Measurements from ENCODE around the gene ARPC5. TPM values are rescaled to one million over a fixed set of nuclear protein-coding genes. Genes with fewer than 3 reads are reported as not detected.

Gene ARPC5
- total and polyA plus RNA-seq, 9 of the 15 experiments (the other 6 are each of a cell fraction or from before 2014, with no cell fraction given), result 71.8 to 150 (median 91.6) TPM

DNA sequence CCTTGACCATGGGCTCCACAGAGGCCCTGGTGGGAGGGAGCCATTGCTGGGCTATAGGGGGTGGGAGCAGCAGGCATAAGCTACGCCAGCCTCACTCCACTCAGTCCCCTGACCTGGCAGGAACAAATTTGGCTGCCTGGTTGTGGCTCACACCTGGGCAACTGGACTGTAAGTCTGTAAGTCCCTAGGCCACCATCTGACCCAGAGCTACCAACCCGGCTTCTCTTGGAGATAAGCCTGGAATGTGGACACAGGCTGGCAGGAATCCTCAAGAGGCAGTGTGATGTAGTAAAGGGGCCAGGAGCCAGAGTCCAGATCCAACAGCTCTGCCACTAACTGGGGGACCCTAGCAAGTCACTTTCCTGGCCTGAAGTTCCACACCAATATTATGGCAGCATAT is 56.7 kb downstream of the ARPC5 start:
- Histone ChIP-seq H3K9me3 (replicated peaks; ENCODE audit: control insufficient read depth, insufficient read depth, low read depth, low read length) (no peaks in the 10 kb centered on the region), H3K9me1 (ENCODE audit: control insufficient read depth, insufficient read depth, low read length) (no peaks in the 10 kb centered on the region), H3K36me3 (ENCODE audit: control insufficient read depth, insufficient read depth, low read length) (no peaks in the 10 kb centered on the region), H3K4me1 (replicated peaks in 1 of 2; ENCODE audit: control insufficient read depth in 2 of 2, insufficient read depth in 2 of 2, low read length in 2 of 2) (peaks cover 3 to 9% of the 10 kb centered on the region in 2 experiments; a peak in 3 of 5 replicates), H3K4me3 (no peak overlapping the region), H3K27me3 (ENCODE audit: control insufficient read depth in 2 of 2, insufficient read depth in 2 of 2, low read length in 2 of 2) (peaks cover 44 to 49% of the 10 kb centered on the region in 2 experiments), H3K4me2 (ENCODE audit: insufficient read depth, low read length) (no peak overlapping the region), H3K27ac (ENCODE audit: extremely low read depth, low read depth, low read length) (no peak overlapping the region), H3K9ac (ENCODE audit: insufficient read depth in 1 of 2, low read depth in 2 of 2, low read length in 2 of 2) (0 out of 4 replicates have a peak overlapping the region, but pooled peaks of 1 of the 2 experiments have one; percentile 6), H4K20me1 (replicated peaks; ENCODE audit: control insufficient read depth, insufficient read depth, low read length) (peaks cover 5% of the 10 kb centered on the region), H2AFZ (ENCODE audit: low read depth, low read length) (no peak overlapping the region), H3K79me2 (ENCODE audit: control insufficient read depth, insufficient read depth, low read length) (no peaks in the 10 kb centered on the region)
- FAIRE-seq, result no peak
- WGBS (ENCODE audit: insufficient coverage, low coverage, missing lambda C conversion rate), result 25% methylated on average over 2 of the region's 2 CpGs
- DNase-seq (ENCODE audit: extremely low read depth in 1 of 4, low spot score in 3 of 4), result no peak
- in situ Hi-C loops (cut with MboI), result no loop called here
- BruUV-seq (replicated peaks), result no TSS peak
- ChIA-PET POLR2A (interaction anchor here (0.9 to 2.6 kb wide), 2 partner anchors 9 to 10 kb away, joined by 3 to 19 read pairs; no protein-coding TSS in a partner anchor), CTCF (ENCODE audit: low intra/inter-chr PET ratio) (no interaction called here)
- intact Hi-C loops (cut with micrococcal nuclease), result no loop called here
- no peak for ATAC-seq
- TF ChIP-seq MBD2 (IDR thresholded peaks at IDR 0.05; ENCODE audit: borderline replicate concordance, low read depth), result no peak
- TF ChIP-seq, protein P1, sequence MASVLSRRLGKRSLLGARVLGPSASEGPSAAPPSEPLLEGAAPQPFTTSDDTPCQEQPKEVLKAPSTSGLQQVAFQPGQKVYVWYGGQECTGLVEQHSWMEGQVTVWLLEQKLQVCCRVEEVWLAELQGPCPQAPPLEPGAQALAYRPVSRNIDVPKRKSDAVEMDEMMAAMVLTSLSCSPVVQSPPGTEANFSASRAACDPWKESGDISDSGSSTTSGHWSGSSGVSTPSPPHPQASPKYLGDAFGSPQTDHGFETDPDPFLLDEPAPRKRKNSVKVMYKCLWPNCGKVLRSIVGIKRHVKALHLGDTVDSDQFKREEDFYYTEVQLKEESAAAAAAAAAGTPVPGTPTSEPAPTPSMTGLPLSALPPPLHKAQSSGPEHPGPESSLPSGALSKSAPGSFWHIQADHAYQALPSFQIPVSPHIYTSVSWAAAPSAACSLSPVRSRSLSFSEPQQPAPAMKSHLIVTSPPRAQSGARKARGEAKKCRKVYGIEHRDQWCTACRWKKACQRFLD (CRISPR knock-in tag; IDR thresholded peaks at IDR 0.05), result no peak
- TF ChIP-seq RBFOX2 (IDR thresholded peaks at IDR 0.05; ENCODE audit: low read depth, low read length), result no peak
- no peak for TF ChIP-seq TOE1 (IDR thresholded peaks at IDR 0.05; ENCODE audit: borderline replicate concordance)
- TF ChIP-seq TOE1 (CRISPR knock-in tag; IDR thresholded peaks at IDR 0.05; ENCODE audit: borderline replicate concordance, low read depth), result no peak
- no peak for TF ChIP-seq CREB3L1 (IDR thresholded peaks at IDR 0.05; ENCODE audit: borderline replicate concordance, low read depth)
- TF ChIP-seq ZNF778 (CRISPR knock-in tag; IDR thresholded peaks at IDR 0.05), result no peak
- TF ChIP-seq MLLT1 (IDR thresholded peaks at IDR 0.05), result no peak
- TF ChIP-seq MYC (IDR thresholded peaks at IDR 0.05; ENCODE audit: low read depth, low read length), result no peak
- TF ChIP-seq MYC (CRISPR knock-in tag; IDR thresholded peaks at IDR 0.05; ENCODE audit: borderline replicate concordance, low read depth), result no peak
- TF ChIP-seq LCOR (CRISPR knock-in tag; IDR thresholded peaks at IDR 0.05), result no peak
- no peak for TF ChIP-seq ZNF707 (CRISPR knock-in tag; conservative IDR thresholded peaks at IDR 0.05)
- no peak for TF ChIP-seq KLF13 (tag; IDR thresholded peaks at IDR 0.05; ENCODE audit: borderline replicate concordance, low read depth)
- TF ChIP-seq PHB (CRISPR knock-in tag; IDR thresholded peaks at IDR 0.05), result no peak
- no peak for TF ChIP-seq ZNF174 (CRISPR knock-in tag; IDR thresholded peaks at IDR 0.05)
- TF ChIP-seq SMAD4 (CRISPR knock-in tag; conservative IDR thresholded peaks at IDR 0.05), result no peak
- no peak for TF ChIP-seq ETV6 (IDR thresholded peaks at IDR 0.05; ENCODE audit: borderline replicate concordance in 1 of 2, low read depth in 2 of 2, low read length in 1 of 2)
- no peak for TF ChIP-seq ETV6 (CRISPR knock-in tag; IDR thresholded peaks at IDR 0.05; ENCODE audit: borderline replicate concordance)
- no peak for TF ChIP-seq CREM (IDR thresholded peaks at IDR 0.05; ENCODE audit: low read depth)
- no peak for TF ChIP-seq MED1 (CRISPR knock-in tag; IDR thresholded peaks at IDR 0.05; ENCODE audit: borderline replicate concordance)
- TF ChIP-seq L3MBTL2 (IDR thresholded peaks at IDR 0.05), result no peak

Data from K562 (cell line).